ENCODE measurements around the gene TAX1BP1. TPM values are rescaled to one million over a fixed set of nuclear protein-coding genes. Genes with fewer than 3 reads are reported as not detected.
A peak's percentile ranks its signal among the peaks of the same experiment; 100 is the strongest.

TAX1BP1 gene
- 10 to 100 TPM; 72.5 to 74.8 TPM for total RNA-seq

DNA sequence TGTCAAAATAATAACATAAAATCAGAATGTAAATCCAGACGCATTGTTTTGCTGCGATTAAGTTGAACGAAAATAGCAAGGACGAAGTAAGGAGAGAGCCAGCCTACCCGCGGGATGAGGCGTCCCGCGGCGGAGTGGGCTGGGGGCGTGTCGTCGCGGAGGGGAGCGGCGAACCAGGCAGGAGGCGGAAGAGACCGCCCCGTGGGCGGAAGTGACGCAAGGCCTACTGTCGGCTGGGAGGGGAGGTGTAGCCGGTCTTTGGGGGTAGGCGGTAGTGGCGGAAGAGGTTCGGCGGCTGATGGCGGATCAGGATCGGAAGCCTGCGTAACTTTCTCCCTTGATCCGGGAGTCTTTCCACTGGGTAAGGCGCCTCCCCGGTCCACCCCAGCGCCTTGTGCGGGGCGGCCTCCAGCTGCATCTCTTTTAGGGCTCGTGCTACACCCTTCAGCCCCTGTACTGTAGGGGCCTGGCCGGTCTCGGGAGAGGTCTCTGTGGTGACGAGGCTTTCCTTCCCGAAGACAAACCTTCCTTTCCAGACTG lies at the start of gene TAX1BP1:
TAX1BP1 (plus strand) TSS at position 254 of the 540 bp plus-strand sequence. CDS start 8,363 bp downstream, outside the sequence.
- Mint-ChIP-seq H3K27me3 (no peaks in the 10 kb centered on the region), H3K36me3 (no peaks in the 10 kb centered on the region), H3K4me1 (peaks cover 40% of the 10 kb centered on the region), H3K27ac (peak within 1 kb of the TSS; percentile 97), H3K9me3 (no peaks in the 10 kb centered on the region), H3K4me3 (peak within 1 kb of the TSS; percentile 98)
- peak; percentile 95 for DNase-seq

DNA sequence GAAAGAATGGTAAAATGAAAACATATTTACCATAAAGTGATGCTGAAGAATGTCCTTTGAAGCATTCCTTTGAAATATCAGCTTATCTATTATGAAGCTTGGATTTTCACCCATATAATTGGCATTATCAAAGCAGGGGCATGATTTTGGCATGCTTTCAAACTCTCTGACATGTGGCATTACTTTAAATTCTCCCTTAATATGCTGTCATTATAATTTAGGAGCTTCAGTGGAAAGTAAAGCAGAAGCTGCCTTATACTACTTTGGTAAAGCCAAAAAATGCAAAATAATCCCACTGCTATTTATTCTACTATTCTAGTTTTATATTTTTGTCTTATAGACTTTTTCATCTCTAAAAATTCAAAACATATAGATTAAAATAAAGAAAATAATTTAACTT lies 49.3 kb upstream of the TAX1BP1 start:
- DNase-seq, result no peak
- Mint-ChIP-seq H3K27ac (no peak overlapping the region), H3K4me3 (no peak overlapping the region), H3K4me1 (no peaks in the 10 kb centered on the region), H3K27me3 (peaks cover 4% of the 10 kb centered on the region), H3K9me3 (peaks cover 5% of the 10 kb centered on the region), H3K36me3 (no peaks in the 10 kb centered on the region)

- Mint-ChIP-seq H3K27me3 (peaks cover 4% of the 10 kb centered on the region), H3K9me3 (no peaks in the 10 kb centered on the region), H3K4me1 (peaks cover 4% of the 10 kb centered on the region), H3K36me3 (no peaks in the 10 kb centered on the region), H3K4me3 (no peak overlapping the region), H3K27ac (no peak overlapping the region)
- DNase-seq, result no peak
Measured at GRCh38 chr7:27693794-27694193, 46.2 kb upstream of the TAX1BP1 start.

DNA sequence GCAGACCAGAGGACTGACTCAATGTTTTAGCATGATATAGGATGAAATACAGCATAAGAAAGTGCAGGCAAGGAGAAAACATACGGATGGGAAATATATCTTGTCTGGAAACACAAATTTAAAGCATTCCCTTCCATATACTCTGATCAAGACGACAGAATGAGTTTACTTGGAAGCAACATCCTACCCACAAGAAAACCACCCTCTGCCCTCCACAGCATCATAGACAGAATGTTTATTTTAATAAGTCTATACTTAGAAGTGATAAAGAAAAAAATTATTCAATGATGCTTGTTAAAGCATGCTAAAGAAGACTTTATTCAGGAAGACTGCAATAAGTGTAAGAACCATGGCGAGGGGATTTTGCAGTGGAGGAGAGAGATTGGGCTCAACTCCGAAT lies 44.9 kb upstream of the TAX1BP1 start:
- Mint-ChIP-seq H3K36me3 (no peaks in the 10 kb centered on the region), H3K4me1 (peaks cover 4% of the 10 kb centered on the region), H3K27ac (no peak overlapping the region), H3K9me3 (no peaks in the 10 kb centered on the region), H3K4me3 (no peak overlapping the region), H3K27me3 (no peaks in the 10 kb centered on the region)
- DNase-seq, result no peak

GRCh38 chr7:27697861-27698430 lies 42.0 kb upstream of the TAX1BP1 start:
- no peaks in the 10 kb centered on the region for H3K9me3 Mint-ChIP-seq
- peaks cover 6% of the 10 kb centered on the region for H3K27me3 Mint-ChIP-seq
- no peaks in the 10 kb centered on the region for H3K36me3 Mint-ChIP-seq
- H3K4me1 Mint-ChIP-seq, result peaks cover 4% of the 10 kb centered on the region
- no peak overlapping the region for H3K27ac Mint-ChIP-seq
- DNase-seq, result no peak
- H3K4me3 Mint-ChIP-seq, result no peak overlapping the region

- Mint-ChIP-seq H3K27me3 (peaks cover 6% of the 10 kb centered on the region), H3K4me3 (no peak overlapping the region), H3K27ac (no peak overlapping the region), H3K36me3 (no peaks in the 10 kb centered on the region), H3K4me1 (peaks cover 4% of the 10 kb centered on the region), H3K9me3 (no peaks in the 10 kb centered on the region)
- DNase-seq, result no peak
Measured at GRCh38 chr7:27699751-27700150, 40.2 kb upstream of the TAX1BP1 start.

DNA sequence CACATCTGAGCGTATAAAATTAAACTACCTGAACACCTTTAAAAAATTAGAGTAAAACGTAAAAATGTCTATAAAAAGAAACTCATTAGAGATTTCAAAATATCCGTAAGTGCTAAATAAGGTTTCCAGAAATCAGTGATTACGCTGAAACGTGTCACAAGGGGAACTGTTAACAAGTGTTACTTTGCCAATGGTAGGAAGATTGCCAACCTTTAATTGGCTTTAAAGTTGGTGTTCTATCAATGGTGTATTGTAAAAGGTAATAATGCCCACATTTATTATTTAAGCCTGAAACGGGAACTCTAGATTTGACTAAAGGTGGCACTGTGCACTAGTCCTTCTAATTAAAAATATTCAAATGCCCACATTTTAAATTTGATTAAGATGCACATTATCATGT lies 39.5 kb upstream of the TAX1BP1 start:
- Mint-ChIP-seq H3K27me3 (peaks cover 13% of the 10 kb centered on the region), H3K4me1 (peaks cover 4% of the 10 kb centered on the region), H3K4me3 (no peak overlapping the region), H3K36me3 (no peaks in the 10 kb centered on the region), H3K9me3 (no peaks in the 10 kb centered on the region), H3K27ac (no peak overlapping the region)
- DNase-seq, result no peak

GRCh38 chr7:27703181-27703580 lies 36.8 kb upstream of the TAX1BP1 start:
- no peaks in the 10 kb centered on the region for H3K9me3 Mint-ChIP-seq
- no peaks in the 10 kb centered on the region for H3K36me3 Mint-ChIP-seq
- peaks cover 13% of the 10 kb centered on the region for H3K27me3 Mint-ChIP-seq
- H3K4me3 Mint-ChIP-seq, result no peak overlapping the region
- H3K4me1 Mint-ChIP-seq, result no peaks in the 10 kb centered on the region
- H3K27ac Mint-ChIP-seq, result no peak overlapping the region
- DNase-seq, result no peak

- no peak overlapping the region for H3K4me3 Mint-ChIP-seq
- peaks cover 3% of the 10 kb centered on the region for H3K4me1 Mint-ChIP-seq
- H3K27me3 Mint-ChIP-seq, result peaks cover 13% of the 10 kb centered on the region
- DNase-seq, result no peak
- no peaks in the 10 kb centered on the region for H3K36me3 Mint-ChIP-seq
- no peak overlapping the region for H3K27ac Mint-ChIP-seq
- no peaks in the 10 kb centered on the region for H3K9me3 Mint-ChIP-seq
Measured at GRCh38 chr7:27704422-27705199, 35.4 kb upstream of the TAX1BP1 start.

GRCh38 chr7:27705200-27705594 lies 34.8 kb upstream of the TAX1BP1 start:
- H3K27ac Mint-ChIP-seq, result no peak overlapping the region
- DNase-seq, result no peak
- no peak overlapping the region for H3K4me3 Mint-ChIP-seq
- peaks cover 13% of the 10 kb centered on the region for H3K27me3 Mint-ChIP-seq
- peaks cover 4% of the 10 kb centered on the region for H3K4me1 Mint-ChIP-seq
- H3K36me3 Mint-ChIP-seq, result no peaks in the 10 kb centered on the region
- H3K9me3 Mint-ChIP-seq, result no peaks in the 10 kb centered on the region

DNA sequence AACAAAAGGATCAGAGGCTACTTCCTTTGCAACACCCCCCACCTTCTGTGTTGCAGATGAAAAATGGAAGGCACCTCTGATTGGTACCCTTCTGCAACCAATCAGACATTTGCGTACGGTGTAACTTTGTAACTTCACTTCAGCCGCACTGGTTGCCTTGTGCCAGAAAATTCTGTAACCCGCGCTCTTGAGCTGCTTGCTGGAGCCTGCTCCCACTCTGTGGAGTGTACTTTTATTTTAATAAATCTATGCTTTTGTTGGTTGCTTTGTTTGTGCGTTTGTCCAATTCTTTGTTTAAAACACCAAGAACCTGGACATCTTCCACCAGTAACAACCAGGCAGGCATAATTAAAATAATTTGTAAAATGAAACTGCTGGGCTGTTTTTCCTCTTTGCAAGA lies 31.5 kb upstream of the TAX1BP1 start:
- H3K36me3 Mint-ChIP-seq, result no peaks in the 10 kb centered on the region

DNA sequence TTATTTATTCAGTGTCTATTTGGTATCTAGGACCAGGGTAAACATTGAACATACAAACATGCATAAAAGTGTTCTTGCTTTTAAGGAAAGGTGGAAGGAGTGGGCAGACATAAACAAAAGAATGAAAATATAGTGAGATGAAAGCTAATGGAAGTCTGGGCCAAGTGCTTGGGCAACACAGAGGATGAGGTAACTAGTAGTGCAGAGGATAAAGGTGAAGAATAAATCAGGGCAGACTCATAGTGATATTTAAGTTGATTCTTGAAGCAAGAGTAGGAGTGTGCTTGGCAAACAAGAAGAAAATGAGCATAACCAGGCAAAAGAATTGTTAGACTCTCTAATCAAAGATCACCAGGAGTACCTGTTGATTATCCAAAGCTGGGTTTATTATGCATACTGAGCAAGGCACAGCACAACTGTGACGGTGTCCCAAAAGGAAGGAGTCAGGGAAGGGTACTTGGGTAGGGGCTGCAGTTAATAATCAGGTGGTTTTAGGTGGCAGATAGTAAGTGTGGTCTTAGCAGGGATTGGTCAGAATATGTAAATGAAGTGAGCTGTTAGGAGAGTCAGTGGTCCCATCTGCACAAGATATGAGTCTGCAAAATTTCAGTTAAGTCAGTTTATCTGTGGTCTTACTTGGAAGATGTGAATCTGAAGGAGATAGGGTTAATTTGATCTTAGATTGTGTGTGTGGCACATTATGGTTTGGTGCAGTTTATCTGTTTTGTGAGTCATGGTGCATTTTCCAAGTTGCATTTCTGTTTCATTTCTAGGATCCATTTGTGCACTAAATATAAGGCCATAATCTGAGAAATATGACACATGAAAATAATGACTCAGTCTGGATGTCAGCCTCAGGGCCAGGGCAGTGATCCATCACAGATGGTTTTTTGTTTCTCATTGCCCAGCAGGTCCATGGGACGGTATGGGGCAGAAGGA lies 30.6 kb upstream of the TAX1BP1 start:
- Mint-ChIP-seq H3K27me3 (peaks cover 11% of the 10 kb centered on the region), H3K4me3 (no peak overlapping the region), H3K27ac (no peak overlapping the region), H3K4me1 (peaks cover 4% of the 10 kb centered on the region), H3K9me3 (no peaks in the 10 kb centered on the region), H3K36me3 (no peaks in the 10 kb centered on the region)
- DNase-seq, result no peak

More for the DNA sequence above, 31.5 kb upstream of the TAX1BP1 start:
- Mint-ChIP-seq H3K27ac (no peak overlapping the region), H3K4me1 (peaks cover 4% of the 10 kb centered on the region), H3K9me3 (no peaks in the 10 kb centered on the region), H3K4me3 (no peak overlapping the region), H3K27me3 (peaks cover 7% of the 10 kb centered on the region)
- DNase-seq, result no peak

GRCh38 chr7:27712217-27712616 lies 27.7 kb upstream of the TAX1BP1 start:
- H3K27me3 Mint-ChIP-seq, result peaks cover 13% of the 10 kb centered on the region
- no peaks in the 10 kb centered on the region for H3K9me3 Mint-ChIP-seq
- peaks cover 4% of the 10 kb centered on the region for H3K4me1 Mint-ChIP-seq
- H3K36me3 Mint-ChIP-seq, result no peaks in the 10 kb centered on the region
- H3K4me3 Mint-ChIP-seq, result no peak overlapping the region
- H3K27ac Mint-ChIP-seq, result no peak overlapping the region
- DNase-seq, result no peak

DNA sequence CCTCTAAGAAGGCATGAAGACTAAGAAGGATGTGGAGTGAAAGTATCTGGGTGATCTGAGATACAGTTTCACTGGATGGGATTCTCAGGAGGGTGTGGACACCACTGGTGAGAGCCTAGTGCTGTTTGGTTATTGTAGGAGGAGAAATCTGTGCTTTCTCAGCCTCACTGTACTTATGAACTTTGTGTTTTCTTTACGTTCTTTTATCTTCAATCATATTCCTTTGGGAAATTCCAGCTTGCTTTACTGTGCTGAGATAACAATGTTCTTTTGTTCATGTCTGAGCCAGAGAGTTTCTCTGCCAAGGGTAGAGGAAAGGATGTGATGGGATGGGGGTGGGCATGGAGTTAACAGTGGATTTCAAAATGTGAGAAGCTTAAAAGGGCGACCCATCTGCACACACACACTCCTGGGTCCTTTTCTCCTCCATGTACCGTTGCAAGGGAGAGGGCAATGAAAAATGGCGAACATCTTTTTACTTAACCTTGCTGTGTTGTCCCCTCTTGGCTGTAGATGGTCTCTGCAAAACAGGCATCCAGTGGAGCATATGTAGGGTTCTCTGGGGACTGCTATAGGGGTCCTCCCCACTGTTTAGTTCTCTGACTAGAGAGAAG lies 25.0 kb upstream of the TAX1BP1 start:
- H3K36me3 Mint-ChIP-seq, result no peaks in the 10 kb centered on the region
- DNase-seq, result no peak
- H3K4me1 Mint-ChIP-seq, result no peaks in the 10 kb centered on the region
- H3K27me3 Mint-ChIP-seq, result peaks cover 13% of the 10 kb centered on the region
- no peak overlapping the region for H3K27ac Mint-ChIP-seq
- no peak overlapping the region for H3K4me3 Mint-ChIP-seq
- H3K9me3 Mint-ChIP-seq, result no peaks in the 10 kb centered on the region
